B cell (primary cell): ENCODE data around the gene SEMA3F. TPM values are rescaled to one million over a fixed set of nuclear protein-coding genes. Genes with fewer than 3 reads are reported as not detected.

Experiments used
- ATAC-seq: fragments of 200-7000 bp; cut with Tn5 transposase; one replicate; pipeline ENCODE4 v1.10.0; 2021; ENCODE audit warnings: low read depth, mild to moderate bottlenecking, moderate number of reproducible peaks, moderate library complexity
- CTCF ChIA-PET: fragments of 350-600 bp; sonication (Branson Sonifier 250); formaldehyde crosslinking; loops from one replicate; lab custom pipeline; 2021; ENCODE audit warnings: antibody characterized with exemption, inconsistent platforms; lab: Charles Lee
- POLR2A ChIA-PET: fragments of 350-600 bp; sonication (Branson Sonifier 250); formaldehyde crosslinking; loops from one replicate; lab custom pipeline; 2021; ENCODE audit warnings: antibody characterized with exemption; lab: Charles Lee
- DNase-seq: peaks from one replicate; pipeline ENCODE4 v3.0.0; 2013
- H2AFZ ChIP-seq: 2 replicates; pipeline ENCODE4 v1.6.1; 2012; ENCODE audit warnings: mild to moderate bottlenecking, low read depth, low read length; ENCODE audit not compliant: insufficient read depth, poor library complexity, severe bottlenecking
- H3K27ac ChIP-seq, 2 donors: 1 replicate in 1 of 2; 2 replicates in 1 of 2; pipeline ENCODE4 v1.5.1; 2012 to 2013; ENCODE audit warnings: low read length in 2 of 2, mild to moderate bottlenecking in 2 of 2, moderate library complexity in 1 of 2
- H3K27me3 ChIP-seq, 4 experiments: fragments of 200-600 bp in 1 of 4; sonication (generic) in 1 of 4; replicated peaks in 1 of 4; 1 replicate in 2 of 4; 2 replicates in 2 of 4; pipeline versions ENCODE4 v1.6.1 to v1.7.0; 2013 to 2016; ENCODE audit warnings: low read length in 3 of 4, mild to moderate bottlenecking in 2 of 4, mixed read lengths in 1 of 4, moderate library complexity in 1 of 4; ENCODE audit not compliant: insufficient read depth in 4 of 4, control insufficient read depth in 3 of 4; ENCODE audit errors: control extremely low read depth in 1 of 4
- H3K36me3 ChIP-seq, 2 experiments: replicated peaks in 1 of 2; 1 replicate in 1 of 2; 2 replicates in 1 of 2; pipeline versions ENCODE4 v1.6.1 to v1.7.1; 2013; ENCODE audit warnings: low read length in 1 of 2; ENCODE audit not compliant: insufficient read depth in 2 of 2, control insufficient read depth in 1 of 2; ENCODE audit errors: control extremely low read depth in 1 of 2, extremely low read depth in 1 of 2
- H3K4me1 ChIP-seq, 2 donors: fragments of 200-600 bp in 1 of 2; sonication (generic) in 1 of 2; 1 replicate in 1 of 2; 2 replicates in 1 of 2; pipeline versions ENCODE4 v1.5.1 to v1.6.1; 2013 to 2017; ENCODE audit warnings: low read length in 2 of 2; ENCODE audit not compliant: control insufficient read depth in 2 of 2, insufficient read depth in 2 of 2
- H3K4me2 ChIP-seq: replicated peaks from 2 replicates; pipeline ENCODE3; 2012; ENCODE audit warnings: mild to moderate bottlenecking, low read depth, low read length; ENCODE audit not compliant: poor library complexity, severe bottlenecking
- H3K4me3 ChIP-seq, 5 experiments: fragments of 200-600 bp in 1 of 5; sonication (generic) in 1 of 5; 1 replicate in 3 of 5; 2 replicates in 2 of 5; pipeline versions ENCODE4 v1.5.1 to v1.7.0; 2011 to 2016; ENCODE audit warnings: low read length in 4 of 5, mild to moderate bottlenecking in 4 of 5, low read depth in 2 of 5, control low read depth in 1 of 5, moderate library complexity in 1 of 5; ENCODE audit not compliant: insufficient read depth in 1 of 5; ENCODE audit errors: control extremely low read depth in 1 of 5, extremely low read depth in 1 of 5
- H3K79me2 ChIP-seq: fragments of 200-600 bp; sonication (generic); one replicate; pipeline ENCODE4 v1.6.0; 2016; ENCODE audit warnings: low read length; ENCODE audit not compliant: control insufficient read depth, insufficient read depth
- H3K9ac ChIP-seq: fragments of 200-600 bp; sonication (generic); 2 replicates; pipeline ENCODE4 v1.6.1; 2017; ENCODE audit warnings: mild to moderate bottlenecking, low read length, moderate library complexity
- H3K9me3 ChIP-seq, 3 donors: one replicate each; pipeline versions ENCODE4 v1.6.1 to v1.7.1; 2013; ENCODE audit warnings: low read length in 2 of 3; ENCODE audit not compliant: control insufficient read depth in 2 of 3, insufficient read depth in 1 of 3; ENCODE audit errors: control extremely low read depth in 1 of 3
- H4K20me1 ChIP-seq: 2 replicates; pipeline ENCODE4 v1.6.0; 2012; ENCODE audit warnings: mild to moderate bottlenecking, low read length; ENCODE audit not compliant: insufficient read depth, control insufficient read depth, poor library complexity, severe bottlenecking
- H3K27ac Mint-ChIP-seq: one replicate; pipeline ENCODE4 v1.8.0; 2021; ENCODE audit warnings: mixed read lengths
- H3K27me3 Mint-ChIP-seq: one replicate; pipeline ENCODE4 v1.8.0; 2021; ENCODE audit warnings: mixed read lengths
- H3K4me1 Mint-ChIP-seq: one replicate; pipeline ENCODE4 v1.8.0; 2021; ENCODE audit warnings: mixed read lengths
- H3K4me3 Mint-ChIP-seq: one replicate; pipeline ENCODE4 v1.8.0; 2021; ENCODE audit warnings: mixed read lengths
- H3K9me3 Mint-ChIP-seq: one replicate; pipeline ENCODE4 v1.8.0; 2022; ENCODE audit warnings: mixed read lengths; ENCODE audit not compliant: insufficient read depth
- EZH2 ChIP-seq: IDR thresholded peaks from 2 replicates; pipeline ENCODE4 v1.6.1; 2012; ENCODE audit warnings: borderline replicate concordance, low read depth, mild to moderate bottlenecking, moderate library complexity, low read length; ENCODE audit not compliant: insufficient read depth, poor library complexity, severe bottlenecking
- WGBS: methylation state at CpG from one replicate; pipeline ENCODE4 v1.1.5; 2013; ENCODE audit warnings: missing lambda C conversion rate; ENCODE audit not compliant: insufficient coverage; 5-methylcytosine and 5-hydroxymethylcytosine counted together
- intact Hi-C: fragments of 100-400 bp; cut with micrococcal nuclease; formaldehyde crosslinking; loops from one replicate; pipeline ENCODE4 v1.10.0; 2022
- polyA plus RNA-seq: library from polyadenylated mRNA; depleted of rRNA; stranded (reverse); fragments of >200 nt; gene quantifications from 2 replicates; pipeline ENCODE4 v1.2.3, GENCODE V29; 2012
- total RNA-seq, 2 donors: library from RNA; stranded (reverse); fragments of 120-200 nt in 1 of 2; gene quantifications; 1 replicate in 1 of 2; 2 replicates in 1 of 2; pipeline versions ENCODE4 v1.2.3 to v1.2.4, GENCODE V29; 2013 to 2022
- TF ChIP-seq, protein P1 (sequence below): fragments of 200-600 bp; IDR thresholded peaks from one replicate; pipeline ENCODE4 v1.8.0; 2022; ENCODE audit warnings: antibody characterized with exemption, mild to moderate bottlenecking

Gene SEMA3F
- total and polyA plus RNA-seq, 2 donors (not counting 1 experiment from before 2014, with no cell fraction given), result 0.27 TPM; not detected in 1

GRCh38 chr3:50171540-50172301 is 16.6 kb downstream of the SEMA3F start:
- H3K4me3 Mint-ChIP-seq, result no peak overlapping the region
- no peak overlapping the region for H3K4me2 ChIP-seq
- DNase-seq (no peak), ATAC-seq (no peak)
- H3K79me2 ChIP-seq, result no peaks in the 10 kb centered on the region
- no peaks in the 10 kb centered on the region for H3K9me3 Mint-ChIP-seq
- no peaks in the 10 kb centered on the region for H3K4me1 ChIP-seq
- no peak overlapping the region for H3K9ac ChIP-seq
- H4K20me1 ChIP-seq, result no peaks in the 10 kb centered on the region
- no peak overlapping the region for H2AFZ ChIP-seq
- intact Hi-C loops, result no loop called here
- WGBS, result 89% methylated on average over 16 of the region's 21 CpGs
- no peak overlapping the region for H3K4me3 ChIP-seq
- ChIA-PET POLR2A (no interaction called here), CTCF (no interaction called here)
- H3K36me3 ChIP-seq, result no peaks in the 10 kb centered on the region
- TF ChIP-seq EZH2, result no peak
- TF ChIP-seq, protein P1, sequence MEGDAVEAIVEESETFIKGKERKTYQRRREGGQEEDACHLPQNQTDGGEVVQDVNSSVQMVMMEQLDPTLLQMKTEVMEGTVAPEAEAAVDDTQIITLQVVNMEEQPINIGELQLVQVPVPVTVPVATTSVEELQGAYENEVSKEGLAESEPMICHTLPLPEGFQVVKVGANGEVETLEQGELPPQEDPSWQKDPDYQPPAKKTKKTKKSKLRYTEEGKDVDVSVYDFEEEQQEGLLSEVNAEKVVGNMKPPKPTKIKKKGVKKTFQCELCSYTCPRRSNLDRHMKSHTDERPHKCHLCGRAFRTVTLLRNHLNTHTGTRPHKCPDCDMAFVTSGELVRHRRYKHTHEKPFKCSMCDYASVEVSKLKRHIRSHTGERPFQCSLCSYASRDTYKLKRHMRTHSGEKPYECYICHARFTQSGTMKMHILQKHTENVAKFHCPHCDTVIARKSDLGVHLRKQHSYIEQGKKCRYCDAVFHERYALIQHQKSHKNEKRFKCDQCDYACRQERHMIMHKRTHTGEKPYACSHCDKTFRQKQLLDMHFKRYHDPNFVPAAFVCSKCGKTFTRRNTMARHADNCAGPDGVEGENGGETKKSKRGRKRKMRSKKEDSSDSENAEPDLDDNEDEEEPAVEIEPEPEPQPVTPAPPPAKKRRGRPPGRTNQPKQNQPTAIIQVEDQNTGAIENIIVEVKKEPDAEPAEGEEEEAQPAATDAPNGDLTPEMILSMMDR, result no peak
- H3K27me3 Mint-ChIP-seq, result peaks cover 3% of the 10 kb centered on the region
- H3K9me3 ChIP-seq, result no peaks in the 10 kb centered on the region
- no peak overlapping the region for H3K27ac Mint-ChIP-seq
- H3K4me1 Mint-ChIP-seq, result peaks cover 2% of the 10 kb centered on the region
- H3K27ac ChIP-seq, result no peak overlapping the region
- H3K27me3 ChIP-seq, result no peaks in the 10 kb centered on the region

DNA sequence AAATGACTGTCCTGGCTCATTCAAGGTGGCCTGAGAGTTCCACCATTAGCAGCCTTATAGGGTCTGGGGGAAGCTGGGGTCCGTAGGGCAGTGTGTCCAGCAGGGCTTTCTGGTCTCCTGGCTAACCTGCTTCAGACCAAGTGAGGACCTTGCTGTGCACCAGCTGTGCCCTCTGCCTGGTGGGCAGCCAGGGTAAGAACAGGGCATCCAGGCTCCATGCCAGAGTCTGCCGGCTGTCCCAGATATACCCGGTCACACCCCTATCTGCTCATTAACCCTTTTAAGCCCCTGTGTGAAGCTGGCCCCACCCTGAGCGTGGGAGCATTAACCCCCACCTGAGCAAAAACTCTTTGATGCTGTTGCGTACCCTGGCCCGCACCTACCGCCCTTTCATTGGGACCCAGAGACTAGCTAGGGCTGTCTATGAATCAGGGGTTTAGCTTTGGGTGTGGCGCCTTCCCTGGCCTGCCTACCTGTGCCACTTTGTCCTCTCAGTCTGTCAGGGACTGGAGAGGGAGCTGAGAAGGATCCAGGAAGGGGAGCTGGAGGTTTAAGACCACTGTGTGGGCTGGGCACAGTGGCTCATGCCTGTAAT is 17.6 kb downstream of the SEMA3F start:
- Histone ChIP-seq H3K9ac (no peak overlapping the region), H4K20me1 (no peaks in the 10 kb centered on the region), H3K4me3 (no peak overlapping the region), H3K36me3 (no peaks in the 10 kb centered on the region), H3K79me2 (no peaks in the 10 kb centered on the region), H3K27me3 (no peaks in the 10 kb centered on the region), H2AFZ (no peak overlapping the region), H3K9me3 (no peaks in the 10 kb centered on the region), H3K4me1 (no peaks in the 10 kb centered on the region), H3K27ac (no peak overlapping the region), H3K4me2 (no peak overlapping the region)
- TF ChIP-seq, protein P1, result no peak
- no peak for TF ChIP-seq EZH2
- ChIA-PET POLR2A (no interaction called here), CTCF (interaction anchor here (0.9 to 1.2 kb wide), 2 partner anchors 54 to 101 kb away, joined by 3 to 4 read pairs; no protein-coding TSS in a partner anchor)
- no peak overlapping the region for H3K27ac Mint-ChIP-seq
- H3K27me3 Mint-ChIP-seq, result no peaks in the 10 kb centered on the region
- peaks cover 2% of the 10 kb centered on the region for H3K4me1 Mint-ChIP-seq
- H3K9me3 Mint-ChIP-seq, result no peaks in the 10 kb centered on the region
- 79% methylated on average over 8 of the region's 8 CpGs for WGBS
- no peak overlapping the region for H3K4me3 Mint-ChIP-seq
- DNase-seq (no peak), ATAC-seq (no peak)
- intact Hi-C loops, result no loop called here
